A204.1 (cell line): ENCODE results near the gene USP24.
"Not testable (repeated sequence)": the region's sequence is repeated elsewhere in the genome, so short reads cannot be mapped to it uniquely, and the experiment has no call there.

Experiments
- FAIRE-seq: peaks from 2 replicates; lab custom pipeline; 2012; peaks lifted over from hg19 to GRCh38; lab: Jason Lieb, UNC

The USP24 gene

GRCh38 chr1:55037733-55038551 is 177.2 kb downstream of the USP24 start:
- no peak for FAIRE-seq

- no peak for FAIRE-seq
Observed at GRCh38 chr1:55035904-55036303, 179.3 kb downstream of the USP24 start.

GRCh38 chr1:55034476-55035133 is 180.6 kb downstream of the USP24 start:
- FAIRE-seq, result no peak

GRCh38 chr1:55033265-55033614 is 181.9 kb downstream of the USP24 start:
- FAIRE-seq, result no peak

GRCh38 chr1:55031098-55031497 is 184.1 kb downstream of the USP24 start:
- not testable (repeated sequence) for FAIRE-seq

- FAIRE-seq, result not testable (repeated sequence)
Observed at GRCh38 chr1:55026682-55027081, 188.5 kb downstream of the USP24 start.

GRCh38 chr1:55024163-55024562 is 191.0 kb downstream of the USP24 start:
- not testable (repeated sequence) for FAIRE-seq

- FAIRE-seq, result peak; percentile 68
Observed at GRCh38 chr1:55021942-55022546, 193.1 kb downstream of the USP24 start.

GRCh38 chr1:55018395-55018794 is 196.8 kb downstream of the USP24 start:
- FAIRE-seq, result no peak
